ENCODE measurements around the gene MAD2L2.

MAD2L2 gene

GRCh38 chr1:11676386-11677103, 4.4 kb downstream of the MAD2L2 start:
- no peak overlapping the region for H3K4me3 ChIP-seq (ENCODE audit: low read depth in 1 of 2, low read length in 2 of 2)
- no peak overlapping the region for H3K27ac ChIP-seq (ENCODE audit: low read length)
- H3K27me3 ChIP-seq (ENCODE audit: low read depth, low read length) = no peaks in the 10 kb centered on the region
- peaks cover 8 to 52% of the 10 kb centered on the region in 2 donors for H3K36me3 ChIP-seq (ENCODE audit: control insufficient read depth in 1 of 2, insufficient read depth in 2 of 2, low read length in 2 of 2)
- no peaks in the 10 kb centered on the region for H3K9me3 ChIP-seq (ENCODE audit: control insufficient read depth in 1 of 2, low read length in 2 of 2)
- H3K4me1 ChIP-seq (ENCODE audit: control insufficient read depth in 1 of 2, insufficient read depth in 2 of 2, low read length in 2 of 2) = peaks cover 0 to 8% of the 10 kb centered on the region in 2 donors

- H3K27ac ChIP-seq (ENCODE audit: low read length) = no peak overlapping the region
- H3K4me1 ChIP-seq (ENCODE audit: control insufficient read depth in 1 of 2, insufficient read depth in 2 of 2, low read length in 2 of 2) = peaks cover 0 to 4% of the 10 kb centered on the region in 2 donors
- no peaks in the 10 kb centered on the region for H3K9me3 ChIP-seq (ENCODE audit: control insufficient read depth in 1 of 2, low read length in 2 of 2)
- no peaks in the 10 kb centered on the region for H3K27me3 ChIP-seq (ENCODE audit: low read depth, low read length)
- no peak overlapping the region for H3K4me3 ChIP-seq (ENCODE audit: low read depth in 1 of 2, low read length in 2 of 2)
- H3K36me3 ChIP-seq (ENCODE audit: control insufficient read depth in 1 of 2, insufficient read depth in 2 of 2, low read length in 2 of 2) = peaks cover 8 to 57% of the 10 kb centered on the region in 2 donors
Observed at GRCh38 chr1:11675325-11675724, 5.6 kb downstream of the MAD2L2 start.

GRCh38 chr1:11674488-11674887, 6.5 kb downstream of the MAD2L2 start:
- Histone ChIP-seq H3K4me3 (ENCODE audit: low read depth in 1 of 2, low read length in 2 of 2) (no peak overlapping the region), H3K36me3 (ENCODE audit: control insufficient read depth in 1 of 2, insufficient read depth in 2 of 2, low read length in 2 of 2) (peaks cover 8 to 57% of the 10 kb centered on the region in 2 donors), H3K27ac (ENCODE audit: low read length) (no peak overlapping the region), H3K4me1 (ENCODE audit: control insufficient read depth in 1 of 2, insufficient read depth in 2 of 2, low read length in 2 of 2) (no peaks in the 10 kb centered on the region), H3K9me3 (ENCODE audit: control insufficient read depth in 1 of 2, low read length in 2 of 2) (no peaks in the 10 kb centered on the region), H3K27me3 (ENCODE audit: low read depth, low read length) (no peaks in the 10 kb centered on the region)

GRCh38 chr1:11673089-11673769, 7.7 kb downstream of the MAD2L2 start:
- Histone ChIP-seq H3K4me1 (ENCODE audit: control insufficient read depth in 1 of 2, insufficient read depth in 2 of 2, low read length in 2 of 2) (no peaks in the 10 kb centered on the region), H3K27ac (ENCODE audit: low read length) (no peak overlapping the region), H3K9me3 (ENCODE audit: control insufficient read depth in 1 of 2, low read length in 2 of 2) (no peaks in the 10 kb centered on the region), H3K36me3 (ENCODE audit: control insufficient read depth in 1 of 2, insufficient read depth in 2 of 2, low read length in 2 of 2) (peaks cover 13 to 64% of the 10 kb centered on the region in 2 donors), H3K27me3 (ENCODE audit: low read depth, low read length) (no peaks in the 10 kb centered on the region), H3K4me3 (ENCODE audit: low read depth in 1 of 2, low read length in 2 of 2) (no peak overlapping the region)

GRCh38 chr1:11671544-11672286, 9.2 kb downstream of the MAD2L2 start:
- Histone ChIP-seq H3K27ac (ENCODE audit: low read length) (no peak overlapping the region), H3K36me3 (ENCODE audit: control insufficient read depth in 1 of 2, insufficient read depth in 2 of 2, low read length in 2 of 2) (peaks cover 9 to 56% of the 10 kb centered on the region in 2 donors), H3K4me3 (ENCODE audit: low read depth in 1 of 2, low read length in 2 of 2) (no peak overlapping the region)

GRCh38 chr1:11671205-11671543, 9.8 kb downstream of the MAD2L2 start:
- Histone ChIP-seq H3K27ac (ENCODE audit: low read length) (no peak overlapping the region), H3K9me3 (ENCODE audit: control insufficient read depth in 1 of 2, low read length in 2 of 2) (no peaks in the 10 kb centered on the region), H3K4me1 (ENCODE audit: control insufficient read depth in 1 of 2, insufficient read depth in 2 of 2, low read length in 2 of 2) (no peaks in the 10 kb centered on the region), H3K36me3 (ENCODE audit: control insufficient read depth in 1 of 2, insufficient read depth in 2 of 2, low read length in 2 of 2) (peaks cover 9 to 51% of the 10 kb centered on the region in 2 donors), H3K27me3 (ENCODE audit: low read depth, low read length) (no peaks in the 10 kb centered on the region), H3K4me3 (ENCODE audit: low read depth in 1 of 2, low read length in 2 of 2) (no peak overlapping the region)

More at GRCh38 chr1:11671544-11672286, 9.2 kb downstream of the MAD2L2 start:
- H3K4me1 ChIP-seq (ENCODE audit: control insufficient read depth in 1 of 2, insufficient read depth in 2 of 2, low read length in 2 of 2) = no peaks in the 10 kb centered on the region
- no peaks in the 10 kb centered on the region for H3K27me3 ChIP-seq (ENCODE audit: low read depth, low read length)
- no peaks in the 10 kb centered on the region for H3K9me3 ChIP-seq (ENCODE audit: control insufficient read depth in 1 of 2, low read length in 2 of 2)

GRCh38 chr1:11670747-11671146, 10.2 kb downstream of the MAD2L2 start:
- no peak overlapping the region for H3K4me3 ChIP-seq (ENCODE audit: low read depth in 1 of 2, low read length in 2 of 2)
- no peaks in the 10 kb centered on the region for H3K4me1 ChIP-seq (ENCODE audit: control insufficient read depth in 1 of 2, insufficient read depth in 2 of 2, low read length in 2 of 2)
- H3K9me3 ChIP-seq (ENCODE audit: control insufficient read depth in 1 of 2, low read length in 2 of 2) = no peaks in the 10 kb centered on the region
- H3K27me3 ChIP-seq (ENCODE audit: low read depth, low read length) = no peaks in the 10 kb centered on the region
- H3K27ac ChIP-seq (ENCODE audit: low read length) = no peak overlapping the region
- peaks cover 7 to 46% of the 10 kb centered on the region in 2 donors for H3K36me3 ChIP-seq (ENCODE audit: control insufficient read depth in 1 of 2, insufficient read depth in 2 of 2, low read length in 2 of 2)

- Histone ChIP-seq H3K27me3 (ENCODE audit: low read depth, low read length) (no peaks in the 10 kb centered on the region), H3K9me3 (ENCODE audit: control insufficient read depth in 1 of 2, low read length in 2 of 2) (no peaks in the 10 kb centered on the region)
Observed at GRCh38 chr1:11668516-11668915, 12.4 kb downstream of the MAD2L2 start.

GRCh38 chr1:11664336-11665065, 16.4 kb downstream of the MAD2L2 start:
- H3K36me3 ChIP-seq (ENCODE audit: control insufficient read depth in 1 of 2, insufficient read depth in 2 of 2, low read length in 2 of 2) = peaks cover 4 to 15% of the 10 kb centered on the region in 2 donors
- no peaks in the 10 kb centered on the region for H3K9me3 ChIP-seq (ENCODE audit: control insufficient read depth in 1 of 2, low read length in 2 of 2)
- peak overlapping the region; percentile 50 to 61 for H3K4me3 ChIP-seq (ENCODE audit: low read depth in 1 of 2, low read length in 2 of 2)
- H3K27me3 ChIP-seq (ENCODE audit: low read depth, low read length) = no peaks in the 10 kb centered on the region
- H3K27ac ChIP-seq (ENCODE audit: low read length) = peak overlapping the region; percentile 45
- peaks cover 0 to 4% of the 10 kb centered on the region in 2 donors for H3K4me1 ChIP-seq (ENCODE audit: control insufficient read depth in 1 of 2, insufficient read depth in 2 of 2, low read length in 2 of 2)

More at GRCh38 chr1:11668516-11668915, 12.4 kb downstream of the MAD2L2 start:
- H3K4me1 ChIP-seq (ENCODE audit: control insufficient read depth in 1 of 2, insufficient read depth in 2 of 2, low read length in 2 of 2) = peaks cover 0 to 4% of the 10 kb centered on the region in 2 donors
- H3K36me3 ChIP-seq (ENCODE audit: control insufficient read depth in 1 of 2, insufficient read depth in 2 of 2, low read length in 2 of 2) = peaks cover 7 to 28% of the 10 kb centered on the region in 2 donors
- no peak overlapping the region for H3K27ac ChIP-seq (ENCODE audit: low read length)
- no peak overlapping the region for H3K4me3 ChIP-seq (ENCODE audit: low read depth in 1 of 2, low read length in 2 of 2)

GRCh38 chr1:11661103-11661502, 19.8 kb downstream of the MAD2L2 start:
- Histone ChIP-seq H3K36me3 (ENCODE audit: control insufficient read depth in 1 of 2, insufficient read depth in 2 of 2, low read length in 2 of 2) (peaks cover 3 to 14% of the 10 kb centered on the region in 2 donors), H3K9me3 (ENCODE audit: control insufficient read depth in 1 of 2, low read length in 2 of 2) (no peaks in the 10 kb centered on the region), H3K27ac (ENCODE audit: low read length) (no peak overlapping the region), H3K4me1 (ENCODE audit: control insufficient read depth in 1 of 2, insufficient read depth in 2 of 2, low read length in 2 of 2) (peaks cover 0 to 4% of the 10 kb centered on the region in 2 donors), H3K27me3 (ENCODE audit: low read depth, low read length) (no peaks in the 10 kb centered on the region), H3K4me3 (ENCODE audit: low read depth in 1 of 2, low read length in 2 of 2) (no peak overlapping the region)

- peaks cover 3 to 14% of the 10 kb centered on the region in 2 donors for H3K36me3 ChIP-seq (ENCODE audit: control insufficient read depth in 1 of 2, insufficient read depth in 2 of 2, low read length in 2 of 2)
- H3K27me3 ChIP-seq (ENCODE audit: low read depth, low read length) = no peaks in the 10 kb centered on the region
- H3K9me3 ChIP-seq (ENCODE audit: control insufficient read depth in 1 of 2, low read length in 2 of 2) = no peaks in the 10 kb centered on the region
Observed at GRCh38 chr1:11659748-11660147, 21.2 kb downstream of the MAD2L2 start.

More at GRCh38 chr1:11659748-11660147, 21.2 kb downstream of the MAD2L2 start:
- Histone ChIP-seq H3K4me3 (ENCODE audit: low read depth in 1 of 2, low read length in 2 of 2) (no peak overlapping the region), H3K27ac (ENCODE audit: low read length) (no peak overlapping the region), H3K4me1 (ENCODE audit: control insufficient read depth in 1 of 2, insufficient read depth in 2 of 2, low read length in 2 of 2) (peaks cover 4 to 14% of the 10 kb centered on the region in 2 donors)
